DND-41 (cell line): Measurements from ENCODE around the gene DRD4.

ENCODE experiments used
- ATAC-seq: fragments of 200-7000 bp; cut with Tn5 transposase; 3 replicates; pipeline ENCODE4 v1.9.1; 2021; ENCODE audit warnings: low read depth; ENCODE audit not compliant: insufficient read depth
- DNase-seq: peaks from one replicate; pipeline ENCODE4 v3.0.0-alpha.2; 2020
- H2AFZ ChIP-seq: 2 replicates; pipeline ENCODE4 v1.6.0; 2012; ENCODE audit warnings: low read depth, low read length
- H3K27ac ChIP-seq: 2 replicates; pipeline ENCODE4 v1.5.1; 2012; ENCODE audit warnings: low read length, inconsistent platforms
- H3K27me3 ChIP-seq: fragments of 200-600 bp; sonication (generic); 2 replicates; pipeline ENCODE4 v1.6.0; 2012; ENCODE audit warnings: low read length, mild to moderate bottlenecking, inconsistent platforms; ENCODE audit not compliant: insufficient read depth, poor library complexity
- H3K36me3 ChIP-seq: 2 replicates; pipeline ENCODE4 v1.5.1; 2012; ENCODE audit warnings: low read length, inconsistent platforms; ENCODE audit not compliant: insufficient read depth
- H3K4me1 ChIP-seq: 2 replicates; pipeline ENCODE4 v1.5.1; 2012; ENCODE audit warnings: mild to moderate bottlenecking, low read length; ENCODE audit not compliant: insufficient read depth
- H3K4me2 ChIP-seq: 2 replicates; pipeline ENCODE4 v1.6.0; 2012; ENCODE audit warnings: mild to moderate bottlenecking, moderate library complexity, low read length, inconsistent platforms; ENCODE audit not compliant: insufficient read depth
- H3K4me3 ChIP-seq, 2 experiments: fragments of 200-600 bp in 1 of 2; shearing (Covaris generic) in 1 of 2; 2 replicates each; pipeline ENCODE4 v1.5.1; 2012 to 2016; ENCODE audit warnings: inconsistent platforms in 2 of 2, low read length in 2 of 2, mild to moderate bottlenecking in 2 of 2, low read depth in 1 of 2, moderate library complexity in 1 of 2
- H3K79me2 ChIP-seq: 2 replicates; pipeline ENCODE4 v1.6.0; 2012; ENCODE audit warnings: low read length, inconsistent platforms; ENCODE audit not compliant: insufficient read depth
- H3K9ac ChIP-seq: 2 replicates; pipeline ENCODE4 v1.6.0; 2012; ENCODE audit warnings: low read depth, mild to moderate bottlenecking, inconsistent platforms, low read length, moderate library complexity
- H3K9me3 ChIP-seq: 2 replicates; pipeline ENCODE4 v1.5.1; 2012; ENCODE audit warnings: low read length, moderate library complexity, mild to moderate bottlenecking, inconsistent platforms; ENCODE audit not compliant: insufficient read depth, severe bottlenecking
- H4K20me1 ChIP-seq: 2 replicates; pipeline ENCODE4 v1.6.0; 2012; ENCODE audit warnings: low read length; ENCODE audit not compliant: insufficient read depth
- CTCF ChIP-seq: IDR thresholded peaks from 2 replicates; pipeline ENCODE4 v1.5.1; 2012; ENCODE audit warnings: borderline replicate concordance, low read length, moderate library complexity, mild to moderate bottlenecking; ENCODE audit not compliant: poor library complexity, severe bottlenecking; ENCODE audit errors: extremely low read depth
- EZH2 ChIP-seq: IDR thresholded peaks from 3 replicates; pipeline ENCODE4 v1.6.1; 2012; ENCODE audit warnings: borderline replicate concordance, low read depth, mild to moderate bottlenecking, moderate library complexity, low read length, inconsistent platforms; ENCODE audit not compliant: severe bottlenecking

The DRD4 gene

GRCh38 chr11:678297-678696, 41.2 kb downstream of the DRD4 start:
- TF ChIP-seq CTCF (no peak), EZH2 (no peak)
- Histone ChIP-seq H3K27ac (no peak overlapping the region), H3K36me3 (peaks cover 78% of the 10 kb centered on the region), H3K27me3 (no peaks in the 10 kb centered on the region), H3K4me1 (no peaks in the 10 kb centered on the region), H4K20me1 (peaks cover 7% of the 10 kb centered on the region; the same call in 1 of the 2 replicates), H2AFZ (no peak overlapping the region), H3K4me2 (no peak overlapping the region), H3K9ac (no peak overlapping the region), H3K79me2 (no peaks in the 10 kb centered on the region), H3K9me3 (no peaks in the 10 kb centered on the region), H3K4me3 (no peak overlapping the region)
- DNase-seq (no peak), ATAC-seq (no peak)

GRCh38 chr11:679271-680207, 42.5 kb downstream of the DRD4 start:
- Histone ChIP-seq H2AFZ (no peak overlapping the region), H3K4me3 (no peak overlapping the region)

GRCh38 chr11:680476-680875, 43.4 kb downstream of the DRD4 start:
- Histone ChIP-seq H3K79me2 (no peaks in the 10 kb centered on the region), H3K36me3 (peaks cover 78% of the 10 kb centered on the region), H3K4me1 (no peaks in the 10 kb centered on the region), H4K20me1 (0 out of 2 replicates have a peak, but pooled peaks cover 4% of the 10 kb centered on the region), H3K4me3 (no peak overlapping the region), H3K4me2 (no peak overlapping the region), H3K27me3 (no peaks in the 10 kb centered on the region), H3K9me3 (no peaks in the 10 kb centered on the region), H3K9ac (no peak overlapping the region), H2AFZ (no peak overlapping the region), H3K27ac (no peak overlapping the region)
- no peak for TF ChIP-seq CTCF
- TF ChIP-seq EZH2 = no peak
- ATAC-seq (no peak), DNase-seq (no peak)

More at GRCh38 chr11:679271-680207, 42.5 kb downstream of the DRD4 start:
- Histone ChIP-seq H3K9me3 (no peaks in the 10 kb centered on the region), H3K9ac (no peak overlapping the region), H3K79me2 (no peaks in the 10 kb centered on the region), H4K20me1 (0 out of 2 replicates have a peak, but pooled peaks cover 4% of the 10 kb centered on the region), H3K4me2 (no peak overlapping the region), H3K27me3 (no peaks in the 10 kb centered on the region), H3K36me3 (peaks cover 77% of the 10 kb centered on the region), H3K4me1 (no peaks in the 10 kb centered on the region), H3K27ac (no peak overlapping the region)
- ATAC-seq (no peak), DNase-seq (no peak)
- no peak for TF ChIP-seq EZH2
- no peak for TF ChIP-seq CTCF
